HL-60/S4 (cell line): Measurements from ENCODE around the gene DTNB.

Source experiments
- in situ Hi-C: fragments of 300-500 bp; cut with MboI; formaldehyde crosslinking; loops from 2 replicates; pipeline ENCODE4 v1.14.3; 2022; ENCODE audit warnings: low sequenced_read_pairs

DTNB gene

GRCh38 chr2:25331686-25332365 lies 341.6 kb downstream of the DTNB start:
- in situ Hi-C loops: no loop called here

DNA sequence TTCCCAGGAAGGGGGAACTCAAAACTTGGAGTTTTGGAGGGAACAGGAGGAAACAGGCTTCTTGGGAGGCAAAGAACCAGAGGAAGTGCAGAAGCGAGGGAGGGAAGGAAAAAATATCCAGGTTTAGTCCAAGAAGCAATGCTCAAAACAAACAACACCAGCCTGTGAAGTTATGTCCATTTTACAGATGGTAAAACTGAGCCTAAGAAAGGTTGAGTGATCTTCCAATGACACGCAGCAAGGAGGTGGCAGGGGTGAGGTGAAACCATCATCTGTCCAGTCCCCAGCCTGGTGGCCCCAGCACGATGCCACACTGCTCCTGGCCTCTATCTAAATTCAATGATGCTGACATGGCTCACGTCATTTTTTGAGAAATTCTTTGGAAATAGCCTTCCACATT lies 342.4 kb downstream of the DTNB start:
- in situ Hi-C loops: no loop called here

- in situ Hi-C loops: no loop called here
Observed at GRCh38 chr2:25330273-25330672, 343.1 kb downstream of the DTNB start.

- in situ Hi-C loops: no loop called here
Observed at GRCh38 chr2:25328152-25329085, 345.0 kb downstream of the DTNB start.
